Vagina (tissue), 2 donors: Measurements from ENCODE around the gene TSPO.

Experiments
- POLR2A ChIP-seq, 2 donors: fragments of 450-650 bp; IDR thresholded peaks; one replicate each; pipeline ENCODE4 v1.6.1; 2017; ENCODE audit warnings: antibody characterized with exemption in 2 of 2, mild to moderate bottlenecking in 2 of 2, moderate library complexity in 2 of 2
- POLR2AphosphoS5 ChIP-seq, 2 donors: sonication (generic); formaldehyde crosslinking; IDR thresholded peaks; one replicate each; pipeline ENCODE4 v1.9.0; 2017; ENCODE audit warnings: antibody characterized with exemption in 2 of 2, mild to moderate bottlenecking in 2 of 2, low read depth in 1 of 2; ENCODE audit not compliant: insufficient read depth in 1 of 2
- TF ChIP-seq, protein P1 (sequence below), 3 experiments: fragments of 450-650 bp in 2 of 3; fragments of 200-600 bp in 1 of 3; sonication (generic) in 1 of 3; IDR thresholded peaks; one replicate each; pipeline ENCODE4 v1.5.1; 2017 to 2019; ENCODE audit warnings: antibody characterized with exemption in 3 of 3, mild to moderate bottlenecking in 2 of 3, moderate library complexity in 2 of 3

DNA sequence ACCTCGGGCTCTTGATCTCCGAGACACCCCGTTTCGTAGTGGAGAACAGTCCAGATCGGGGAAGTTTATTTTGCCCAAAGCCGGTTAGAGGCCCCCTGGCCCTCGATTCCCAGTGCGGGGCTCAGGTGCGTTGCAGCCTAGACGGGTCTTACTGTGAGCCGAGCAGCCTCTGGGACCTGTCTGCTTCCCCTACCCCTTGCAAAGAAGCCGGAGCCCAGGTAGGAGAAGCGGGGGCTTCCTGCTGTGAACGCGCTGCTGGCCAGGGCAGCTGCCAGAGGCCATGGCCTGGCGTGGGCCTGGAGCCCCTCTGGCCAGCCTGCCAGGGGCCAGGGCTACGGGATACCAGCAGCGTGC, 621 bp downstream of the TSPO start:
- TF ChIP-seq, protein P1, sequence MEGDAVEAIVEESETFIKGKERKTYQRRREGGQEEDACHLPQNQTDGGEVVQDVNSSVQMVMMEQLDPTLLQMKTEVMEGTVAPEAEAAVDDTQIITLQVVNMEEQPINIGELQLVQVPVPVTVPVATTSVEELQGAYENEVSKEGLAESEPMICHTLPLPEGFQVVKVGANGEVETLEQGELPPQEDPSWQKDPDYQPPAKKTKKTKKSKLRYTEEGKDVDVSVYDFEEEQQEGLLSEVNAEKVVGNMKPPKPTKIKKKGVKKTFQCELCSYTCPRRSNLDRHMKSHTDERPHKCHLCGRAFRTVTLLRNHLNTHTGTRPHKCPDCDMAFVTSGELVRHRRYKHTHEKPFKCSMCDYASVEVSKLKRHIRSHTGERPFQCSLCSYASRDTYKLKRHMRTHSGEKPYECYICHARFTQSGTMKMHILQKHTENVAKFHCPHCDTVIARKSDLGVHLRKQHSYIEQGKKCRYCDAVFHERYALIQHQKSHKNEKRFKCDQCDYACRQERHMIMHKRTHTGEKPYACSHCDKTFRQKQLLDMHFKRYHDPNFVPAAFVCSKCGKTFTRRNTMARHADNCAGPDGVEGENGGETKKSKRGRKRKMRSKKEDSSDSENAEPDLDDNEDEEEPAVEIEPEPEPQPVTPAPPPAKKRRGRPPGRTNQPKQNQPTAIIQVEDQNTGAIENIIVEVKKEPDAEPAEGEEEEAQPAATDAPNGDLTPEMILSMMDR (IDR thresholded peaks at IDR 0.05), result no peak
- no peak for TF ChIP-seq POLR2A (IDR thresholded peaks at IDR 0.05)
- TF ChIP-seq POLR2AphosphoS5 (IDR thresholded peaks at IDR 0.05; ENCODE audit: insufficient read depth in 1 of 2, low read depth in 1 of 2), result peak in 1 of 2 donors; percentile 23
